ENCODE measurements around the gene IL34.

DNA sequence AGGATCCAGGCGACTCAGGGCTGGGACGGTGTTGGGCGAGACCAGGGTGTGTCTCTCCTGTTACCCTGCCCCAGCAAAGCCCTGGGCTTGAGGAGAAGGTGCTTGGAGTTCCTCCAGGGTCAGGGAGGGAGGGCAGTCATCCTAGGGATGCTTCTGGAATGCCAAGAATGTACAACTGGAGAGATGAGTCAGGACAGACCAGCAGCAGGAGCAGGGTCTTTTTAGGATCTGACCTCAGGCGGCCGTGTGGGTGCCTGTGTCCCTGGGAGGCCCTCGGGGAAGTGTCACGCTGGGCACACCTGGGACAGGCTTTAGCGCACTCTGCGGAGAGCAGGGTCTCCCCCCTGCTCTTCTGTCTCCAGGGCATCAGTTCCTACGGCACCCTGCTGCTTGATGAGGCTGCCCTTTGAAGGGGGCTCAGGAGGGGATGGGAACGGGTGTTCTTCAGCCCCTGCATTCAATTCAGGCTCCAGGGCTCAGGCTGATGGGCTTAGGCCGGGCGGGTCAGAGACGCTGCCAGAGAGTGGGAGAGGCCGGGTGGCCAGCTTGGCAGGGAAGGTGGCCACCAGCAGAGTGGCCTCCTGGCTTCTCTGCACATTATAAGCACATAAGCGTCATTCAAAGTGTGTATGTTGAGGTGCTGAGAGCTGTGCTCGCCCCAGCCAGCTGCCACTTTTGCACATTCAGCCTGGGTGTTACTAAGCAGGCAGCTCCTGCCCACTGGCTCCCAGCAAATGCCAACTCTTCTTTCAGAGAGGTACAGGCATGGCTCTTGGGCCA is 47.9 kb downstream of the IL34 start:
- TF ChIP-seq, protein P1, sequence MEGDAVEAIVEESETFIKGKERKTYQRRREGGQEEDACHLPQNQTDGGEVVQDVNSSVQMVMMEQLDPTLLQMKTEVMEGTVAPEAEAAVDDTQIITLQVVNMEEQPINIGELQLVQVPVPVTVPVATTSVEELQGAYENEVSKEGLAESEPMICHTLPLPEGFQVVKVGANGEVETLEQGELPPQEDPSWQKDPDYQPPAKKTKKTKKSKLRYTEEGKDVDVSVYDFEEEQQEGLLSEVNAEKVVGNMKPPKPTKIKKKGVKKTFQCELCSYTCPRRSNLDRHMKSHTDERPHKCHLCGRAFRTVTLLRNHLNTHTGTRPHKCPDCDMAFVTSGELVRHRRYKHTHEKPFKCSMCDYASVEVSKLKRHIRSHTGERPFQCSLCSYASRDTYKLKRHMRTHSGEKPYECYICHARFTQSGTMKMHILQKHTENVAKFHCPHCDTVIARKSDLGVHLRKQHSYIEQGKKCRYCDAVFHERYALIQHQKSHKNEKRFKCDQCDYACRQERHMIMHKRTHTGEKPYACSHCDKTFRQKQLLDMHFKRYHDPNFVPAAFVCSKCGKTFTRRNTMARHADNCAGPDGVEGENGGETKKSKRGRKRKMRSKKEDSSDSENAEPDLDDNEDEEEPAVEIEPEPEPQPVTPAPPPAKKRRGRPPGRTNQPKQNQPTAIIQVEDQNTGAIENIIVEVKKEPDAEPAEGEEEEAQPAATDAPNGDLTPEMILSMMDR (conservative IDR thresholded peaks at IDR 0.05) = no peak
- TF ChIP-seq ZFX (IDR thresholded peaks at IDR 0.05) = no peak
